Smooth muscle cell of bladder (primary cell): ENCODE data around the gene ADAM23. TPM values are rescaled to one million over a fixed set of nuclear protein-coding genes. Genes with fewer than 3 reads are reported as not detected.

ENCODE experiments used
- total RNA-seq: library from RNA; depleted of rRNA; stranded (reverse); fragments of >200 nt; gene quantifications from 2 replicates; pipeline ENCODE4 v1.2.3, GENCODE V29; 2014

Gene ADAM23
- 6.3 and 8.2 TPM in 2 replicates for total RNA-seq

GRCh38 chr2:206442833-206443734 is at the start of gene ADAM23:
Gene ADAM23, plus strand, starts transcription at chr2:206443532. Its CDS starts 335 bp downstream, at chr2:206443867.

GRCh38 chr2:206642075-206643025 is 199.0 kb downstream of the ADAM23 start, which contains the start of gene FAM237A:
Gene FAM237A, plus strand, starts transcription at chr2:206642487. Its CDS starts 1,750 bp downstream, at chr2:206644237.

Other genes with a start within 250 kb of the ADAM23 start
- gene ZDBF2, start 168.9 kb upstream of the ADAM23 start, total RNA-seq: 15.3 and 16.8 TPM in 2 replicates
- gene FAM237A, start 199.0 kb downstream of the ADAM23 start, total RNA-seq: not detected in 2 replicates